SK-N-SH treated with all-trans-retinoic acid at 6 μM for 48 hours (cell line): ENCODE results near the gene NKAPD1.

Experiments
- ATAC-seq: fragments of 200-7000 bp; cut with Tn5 transposase; 3 replicates; pipeline ENCODE4 v1.9.1; 2020; ENCODE audit warnings: mild to moderate bottlenecking, moderate library complexity
- ARNTL ChIP-seq: fragments of 450-650 bp; formaldehyde crosslinking; IDR thresholded peaks from 2 replicates; pipeline ENCODE4 v1.5.0; 2020; ENCODE audit warnings: low read depth, mild to moderate bottlenecking, moderate library complexity, borderline replicate concordance
- BACH2 ChIP-seq: fragments of 250-450 bp; sonication (Bioruptor Pico); IDR thresholded peaks from 2 replicates; pipeline ENCODE4 v1.9.0; 2021; ENCODE audit warnings: mild to moderate bottlenecking, borderline replicate concordance
- CSDC2 ChIP-seq: fragments of 250-450 bp; sonication (Bioruptor Pico); IDR thresholded peaks from 2 replicates; pipeline ENCODE4 v1.5.0; 2020; ENCODE audit warnings: mild to moderate bottlenecking, moderate library complexity
- ESRRG ChIP-seq: fragments of 250-450 bp; sonication (Bioruptor Pico); IDR thresholded peaks from 2 replicates; pipeline ENCODE4 v1.6.1; 2021; ENCODE audit warnings: mild to moderate bottlenecking
- GLIS3 ChIP-seq: fragments of 250-450 bp; sonication (Bioruptor Pico); IDR thresholded peaks from 2 replicates; pipeline ENCODE4 v1.5.0; 2020; ENCODE audit warnings: mild to moderate bottlenecking, moderate library complexity
- ISL1 ChIP-seq: fragments of 250-450 bp; sonication (Bioruptor Pico); IDR thresholded peaks from 2 replicates; pipeline ENCODE4 v2.1.2; 2022; ENCODE audit warnings: mild to moderate bottlenecking, moderate library complexity
- OSR1 ChIP-seq: fragments of 250-450 bp; sonication (Bioruptor Pico); IDR thresholded peaks from 2 replicates; pipeline ENCODE4 v1.8.0; 2022; ENCODE audit warnings: moderate library complexity, mild to moderate bottlenecking, inconsistent platforms
- PPARA ChIP-seq: fragments of 250-450 bp; sonication (Bioruptor Pico); IDR thresholded peaks from 2 replicates; pipeline ENCODE4 v1.5.0; 2020; ENCODE audit warnings: mild to moderate bottlenecking, borderline replicate concordance
- SNAI2 ChIP-seq: fragments of 250-450 bp; sonication (Bioruptor Pico); IDR thresholded peaks from 2 replicates; pipeline ENCODE4 v1.5.0; 2020; ENCODE audit warnings: mild to moderate bottlenecking, moderate library complexity
- TCF4 ChIP-seq: fragments of 250-450 bp; sonication (Bioruptor Pico); IDR thresholded peaks from 2 replicates; pipeline ENCODE4 v1.8.0; 2021; ENCODE audit warnings: mild to moderate bottlenecking, moderate library complexity, borderline replicate concordance
- TOX ChIP-seq: fragments of 250-450 bp; sonication (Bioruptor Pico); IDR thresholded peaks from 2 replicates; pipeline ENCODE4 v1.8.0; 2021; ENCODE audit warnings: mild to moderate bottlenecking, moderate library complexity, borderline replicate concordance
- ZC3H10 ChIP-seq: fragments of 250-450 bp; sonication (Bioruptor Pico); IDR thresholded peaks from 2 replicates; pipeline ENCODE4 v1.5.1; 2021; ENCODE audit warnings: mild to moderate bottlenecking, moderate library complexity
- ZFP3 ChIP-seq: fragments of 250-450 bp; sonication (Bioruptor Pico); IDR thresholded peaks from 2 replicates; pipeline ENCODE4 v1.5.0; 2020; ENCODE audit warnings: mild to moderate bottlenecking, moderate library complexity
- ZFP30 ChIP-seq: fragments of 450-650 bp; formaldehyde crosslinking; IDR thresholded peaks from 2 replicates; pipeline ENCODE4 v1.5.0; 2022; ENCODE audit warnings: mild to moderate bottlenecking, moderate library complexity
- ZNF565 ChIP-seq: fragments of 450-650 bp; formaldehyde crosslinking; conservative IDR thresholded peaks from 2 replicates; pipeline ENCODE4 v1.5.0; 2020; ENCODE audit warnings: low read depth, mild to moderate bottlenecking, moderate library complexity
- ZNF8 ChIP-seq: fragments of 450-650 bp; formaldehyde crosslinking; IDR thresholded peaks from 2 replicates; pipeline ENCODE4 v1.5.0; 2020; ENCODE audit warnings: mild to moderate bottlenecking, moderate library complexity
- TF ChIP-seq, protein P1 (sequence below): fragments of 250-450 bp; sonication (Bioruptor Pico); IDR thresholded peaks from 2 replicates; pipeline ENCODE4 v1.8.0; 2020; ENCODE audit warnings: mild to moderate bottlenecking, moderate library complexity, borderline replicate concordance
- TF ChIP-seq, protein P2 (sequence below): fragments of 250-450 bp; sonication (Bioruptor Pico); IDR thresholded peaks from 2 replicates; pipeline ENCODE4 v1.5.1; 2021; ENCODE audit warnings: mild to moderate bottlenecking, moderate library complexity
- TF ChIP-seq, protein P3 (sequence below): fragments of 250-450 bp; sonication (Bioruptor Pico); IDR thresholded peaks from 2 replicates; pipeline ENCODE4 v1.8.0; 2021; ENCODE audit warnings: low read depth, mild to moderate bottlenecking, moderate library complexity, borderline replicate concordance
- TF ChIP-seq, protein P4 (sequence below): fragments of 250-450 bp; sonication (Bioruptor Pico); IDR thresholded peaks from 2 replicates; pipeline ENCODE4 v1.5.0; 2020; ENCODE audit warnings: mild to moderate bottlenecking, moderate library complexity

NKAPD1 gene

GRCh38 chr11:112100462-112100861 is 26.4 kb downstream of the NKAPD1 start:
- no peak for ATAC-seq
- TF ChIP-seq GLIS3 (CRISPR knock-in tag) (no peak), TOX (no peak), BACH2 (CRISPR knock-in tag) (no peak), SNAI2 (CRISPR knock-in tag) (no peak), PPARA (no peak), CSDC2 (CRISPR knock-in tag) (no peak), ZC3H10 (no peak), OSR1 (CRISPR knock-in tag) (no peak), ARNTL (CRISPR knock-in tag) (no peak), ESRRG (CRISPR knock-in tag) (no peak), ZFP3 (CRISPR knock-in tag) (no peak), TCF4 (CRISPR knock-in tag) (no peak), ZNF565 (no peak)
- TF ChIP-seq, protein P1, sequence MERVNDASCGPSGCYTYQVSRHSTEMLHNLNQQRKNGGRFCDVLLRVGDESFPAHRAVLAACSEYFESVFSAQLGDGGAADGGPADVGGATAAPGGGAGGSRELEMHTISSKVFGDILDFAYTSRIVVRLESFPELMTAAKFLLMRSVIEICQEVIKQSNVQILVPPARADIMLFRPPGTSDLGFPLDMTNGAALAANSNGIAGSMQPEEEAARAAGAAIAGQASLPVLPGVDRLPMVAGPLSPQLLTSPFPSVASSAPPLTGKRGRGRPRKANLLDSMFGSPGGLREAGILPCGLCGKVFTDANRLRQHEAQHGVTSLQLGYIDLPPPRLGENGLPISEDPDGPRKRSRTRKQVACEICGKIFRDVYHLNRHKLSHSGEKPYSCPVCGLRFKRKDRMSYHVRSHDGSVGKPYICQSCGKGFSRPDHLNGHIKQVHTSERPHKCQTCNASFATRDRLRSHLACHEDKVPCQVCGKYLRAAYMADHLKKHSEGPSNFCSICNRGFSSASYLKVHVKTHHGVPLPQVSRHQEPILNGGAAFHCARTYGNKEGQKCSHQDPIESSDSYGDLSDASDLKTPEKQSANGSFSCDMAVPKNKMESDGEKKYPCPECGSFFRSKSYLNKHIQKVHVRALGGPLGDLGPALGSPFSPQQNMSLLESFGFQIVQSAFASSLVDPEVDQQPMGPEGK (CRISPR knock-in tag) = no peak
- TF ChIP-seq, protein P2, sequence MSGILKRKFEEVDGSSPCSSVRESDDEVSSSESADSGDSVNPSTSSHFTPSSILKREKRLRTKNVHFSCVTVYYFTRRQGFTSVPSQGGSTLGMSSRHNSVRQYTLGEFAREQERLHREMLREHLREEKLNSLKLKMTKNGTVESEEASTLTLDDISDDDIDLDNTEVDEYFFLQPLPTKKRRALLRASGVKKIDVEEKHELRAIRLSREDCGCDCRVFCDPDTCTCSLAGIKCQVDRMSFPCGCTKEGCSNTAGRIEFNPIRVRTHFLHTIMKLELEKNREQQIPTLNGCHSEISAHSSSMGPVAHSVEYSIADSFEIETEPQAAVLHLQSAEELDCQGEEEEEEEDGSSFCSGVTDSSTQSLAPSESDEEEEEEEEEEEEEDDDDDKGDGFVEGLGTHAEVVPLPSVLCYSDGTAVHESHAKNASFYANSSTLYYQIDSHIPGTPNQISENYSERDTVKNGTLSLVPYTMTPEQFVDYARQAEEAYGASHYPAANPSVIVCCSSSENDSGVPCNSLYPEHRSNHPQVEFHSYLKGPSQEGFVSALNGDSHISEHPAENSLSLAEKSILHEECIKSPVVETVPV (CRISPR knock-in tag) = no peak
- TF ChIP-seq, protein P3, sequence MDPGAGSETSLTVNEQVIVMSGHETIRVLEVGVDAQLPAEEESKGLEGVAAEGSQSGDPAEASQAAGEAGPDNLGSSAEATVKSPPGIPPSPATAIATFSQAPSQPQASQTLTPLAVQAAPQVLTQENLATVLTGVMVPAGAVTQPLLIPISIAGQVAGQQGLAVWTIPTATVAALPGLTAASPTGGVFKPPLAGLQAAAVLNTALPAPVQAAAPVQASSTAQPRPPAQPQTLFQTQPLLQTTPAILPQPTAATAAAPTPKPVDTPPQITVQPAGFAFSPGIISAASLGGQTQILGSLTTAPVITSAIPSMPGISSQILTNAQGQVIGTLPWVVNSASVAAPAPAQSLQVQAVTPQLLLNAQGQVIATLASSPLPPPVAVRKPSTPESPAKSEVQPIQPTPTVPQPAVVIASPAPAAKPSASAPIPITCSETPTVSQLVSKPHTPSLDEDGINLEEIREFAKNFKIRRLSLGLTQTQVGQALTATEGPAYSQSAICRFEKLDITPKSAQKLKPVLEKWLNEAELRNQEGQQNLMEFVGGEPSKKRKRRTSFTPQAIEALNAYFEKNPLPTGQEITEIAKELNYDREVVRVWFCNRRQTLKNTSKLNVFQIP (CRISPR knock-in tag) = no peak

DNA sequence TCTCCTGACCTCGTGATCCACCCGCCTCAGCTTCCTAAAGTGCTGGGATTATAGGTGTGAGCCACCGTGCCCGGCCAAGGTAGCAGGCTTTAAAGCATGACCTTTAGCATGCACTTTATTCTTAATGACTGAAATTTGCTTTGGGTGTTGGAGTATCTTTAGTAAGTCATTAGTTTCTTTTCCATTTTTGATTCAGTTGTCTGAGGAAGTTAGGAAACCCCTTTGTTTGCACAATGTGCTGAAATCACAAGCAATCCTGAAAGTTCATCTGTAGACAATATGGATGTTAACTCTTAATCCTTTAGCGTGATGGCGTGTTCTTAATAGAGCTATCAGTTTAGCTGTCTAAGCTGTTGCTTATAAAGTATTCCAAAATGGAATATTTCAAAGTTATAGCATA is 29.3 kb downstream of the NKAPD1 start:
- TF ChIP-seq ZNF8 (CRISPR knock-in tag) = no peak
- ATAC-seq = no peak

- ATAC-seq = no peak
These were observed 32.0 kb downstream of the NKAPD1 start for GRCh38 chr11:112106070-112106469.

More at GRCh38 chr11:112106070-112106469, 32.0 kb downstream of the NKAPD1 start:
- TF ChIP-seq ISL1 (no peak), OSR1 (CRISPR knock-in tag) (no peak), SNAI2 (CRISPR knock-in tag) (no peak), ZFP30 (no peak), TOX (no peak), ZNF8 (CRISPR knock-in tag) (no peak), ZNF565 (no peak), ESRRG (CRISPR knock-in tag) (no peak), GLIS3 (CRISPR knock-in tag) (no peak)
- TF ChIP-seq, protein P4, sequence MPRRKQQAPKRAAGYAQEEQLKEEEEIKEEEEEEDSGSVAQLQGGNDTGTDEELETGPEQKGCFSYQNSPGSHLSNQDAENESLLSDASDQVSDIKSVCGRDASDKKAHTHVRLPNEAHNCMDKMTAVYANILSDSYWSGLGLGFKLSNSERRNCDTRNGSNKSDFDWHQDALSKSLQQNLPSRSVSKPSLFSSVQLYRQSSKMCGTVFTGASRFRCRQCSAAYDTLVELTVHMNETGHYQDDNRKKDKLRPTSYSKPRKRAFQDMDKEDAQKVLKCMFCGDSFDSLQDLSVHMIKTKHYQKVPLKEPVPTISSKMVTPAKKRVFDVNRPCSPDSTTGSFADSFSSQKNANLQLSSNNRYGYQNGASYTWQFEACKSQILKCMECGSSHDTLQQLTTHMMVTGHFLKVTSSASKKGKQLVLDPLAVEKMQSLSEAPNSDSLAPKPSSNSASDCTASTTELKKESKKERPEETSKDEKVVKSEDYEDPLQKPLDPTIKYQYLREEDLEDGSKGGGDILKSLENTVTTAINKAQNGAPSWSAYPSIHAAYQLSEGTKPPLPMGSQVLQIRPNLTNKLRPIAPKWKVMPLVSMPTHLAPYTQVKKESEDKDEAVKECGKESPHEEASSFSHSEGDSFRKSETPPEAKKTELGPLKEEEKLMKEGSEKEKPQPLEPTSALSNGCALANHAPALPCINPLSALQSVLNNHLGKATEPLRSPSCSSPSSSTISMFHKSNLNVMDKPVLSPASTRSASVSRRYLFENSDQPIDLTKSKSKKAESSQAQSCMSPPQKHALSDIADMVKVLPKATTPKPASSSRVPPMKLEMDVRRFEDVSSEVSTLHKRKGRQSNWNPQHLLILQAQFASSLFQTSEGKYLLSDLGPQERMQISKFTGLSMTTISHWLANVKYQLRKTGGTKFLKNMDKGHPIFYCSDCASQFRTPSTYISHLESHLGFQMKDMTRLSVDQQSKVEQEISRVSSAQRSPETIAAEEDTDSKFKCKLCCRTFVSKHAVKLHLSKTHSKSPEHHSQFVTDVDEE (CRISPR knock-in tag) = no peak
- TF ChIP-seq, protein P2 (CRISPR knock-in tag) = no peak
